ENCODE measurements around the gene FLRT1. TPM values are rescaled to one million over a fixed set of nuclear protein-coding genes. Genes with fewer than 3 reads are reported as not detected.

The FLRT1 gene
- total RNA-seq, 1 donor: not detected

DNA sequence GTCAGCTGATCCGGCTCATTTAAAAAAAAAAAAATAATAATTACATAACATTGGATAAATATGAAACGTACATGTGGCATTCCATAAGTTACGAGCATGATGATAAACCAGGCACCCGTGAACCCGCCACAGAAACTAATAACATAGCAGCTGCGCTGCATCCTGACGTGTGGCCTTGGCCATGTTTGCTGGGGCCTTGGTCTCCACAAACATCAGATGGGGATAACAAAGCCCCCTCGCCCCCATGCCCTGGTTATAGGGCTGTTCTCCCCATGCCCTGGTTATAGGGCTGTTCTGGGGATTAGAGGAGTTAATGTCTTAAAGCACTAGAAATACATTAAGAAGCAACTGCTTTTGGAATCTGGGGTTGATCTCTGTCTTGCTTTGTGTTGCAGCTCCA is 36.7 kb downstream of the FLRT1 start:
- H3K4me3 ChIP-seq (ENCODE audit: low read length): no peak overlapping the region
- H3K4me1 ChIP-seq (ENCODE audit: insufficient read depth, low read length): peaks cover 7% of the 10 kb centered on the region
- no peaks in the 10 kb centered on the region for H3K9me3 ChIP-seq (ENCODE audit: low read depth, low read length)
- H3K27me3 ChIP-seq (ENCODE audit: insufficient read depth, low read length): no peaks in the 10 kb centered on the region

DNA sequence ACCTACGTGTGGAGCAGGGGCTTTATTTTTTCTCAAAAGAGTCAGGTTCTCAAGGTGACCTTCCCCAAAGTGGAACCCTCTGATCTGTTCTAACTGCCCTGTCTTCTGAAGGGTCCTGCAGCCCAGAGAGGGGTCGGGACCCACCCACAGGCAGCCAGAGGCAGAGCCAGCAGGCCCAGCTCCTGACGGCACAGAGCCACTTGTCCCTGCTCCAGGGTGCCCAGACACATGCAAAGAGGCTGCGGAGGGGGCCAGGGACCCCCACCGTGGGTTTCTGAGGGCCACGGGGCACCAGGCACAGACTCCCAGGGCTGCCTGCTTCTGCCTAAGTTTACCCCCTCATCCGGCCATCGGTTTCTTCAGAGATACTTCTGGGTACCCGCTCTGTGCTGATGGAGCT is 37.1 kb downstream of the FLRT1 start:
- Histone ChIP-seq H3K4me1 (ENCODE audit: insufficient read depth, low read length) (peaks cover 7% of the 10 kb centered on the region), H3K9me3 (ENCODE audit: low read depth, low read length) (no peaks in the 10 kb centered on the region), H3K27me3 (ENCODE audit: insufficient read depth, low read length) (no peaks in the 10 kb centered on the region), H3K4me3 (ENCODE audit: low read length) (no peak overlapping the region)

DNA sequence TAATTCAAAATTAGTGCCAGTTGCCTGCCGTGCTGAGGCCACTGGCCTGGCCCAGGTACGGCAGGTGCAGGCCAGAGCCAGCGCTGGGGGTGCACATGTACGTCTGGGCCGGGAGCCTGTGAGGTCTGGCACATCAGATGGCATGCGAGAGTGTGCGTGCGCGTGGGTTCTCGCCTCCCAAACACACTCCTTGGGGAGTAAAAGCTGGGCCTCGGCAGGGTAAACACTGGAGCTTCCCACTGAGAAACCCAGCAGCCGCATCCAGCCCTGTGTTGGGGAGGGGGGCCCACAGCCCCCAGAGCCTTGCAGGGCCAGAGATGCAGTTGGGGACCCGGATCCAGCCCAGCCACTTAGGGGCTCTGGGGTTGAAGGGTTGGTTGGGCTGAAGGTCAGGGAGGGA is 37.8 kb downstream of the FLRT1 start:
- H3K4me1 ChIP-seq (ENCODE audit: insufficient read depth, low read length): peaks cover 7% of the 10 kb centered on the region
- no peak overlapping the region for H3K4me3 ChIP-seq (ENCODE audit: low read length)
- no peaks in the 10 kb centered on the region for H3K9me3 ChIP-seq (ENCODE audit: low read depth, low read length)
- no peaks in the 10 kb centered on the region for H3K27me3 ChIP-seq (ENCODE audit: insufficient read depth, low read length)

DNA sequence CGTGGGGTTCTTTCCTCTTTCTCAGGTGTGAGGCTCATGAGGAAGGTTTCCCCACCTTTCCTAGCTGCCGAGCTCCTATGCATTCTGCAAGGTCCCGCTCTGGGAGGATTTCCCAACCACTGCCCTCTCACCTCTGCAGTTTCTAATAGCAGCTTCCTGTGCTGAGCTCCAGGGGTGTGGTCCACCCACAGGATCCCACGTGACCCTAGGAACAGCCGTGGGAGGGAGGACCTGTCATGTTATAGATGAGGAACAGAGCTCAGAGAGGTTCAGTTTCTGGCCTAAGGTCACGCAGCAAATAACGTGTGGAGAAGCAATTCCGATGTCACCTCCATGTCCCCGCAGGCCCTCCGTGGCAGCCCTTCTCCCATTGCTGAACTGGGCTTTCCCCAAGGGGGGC is 38.5 kb downstream of the FLRT1 start:
- no peaks in the 10 kb centered on the region for H3K27me3 ChIP-seq (ENCODE audit: insufficient read depth, low read length)
- no peak overlapping the region for H3K4me3 ChIP-seq (ENCODE audit: low read length)
- no peaks in the 10 kb centered on the region for H3K9me3 ChIP-seq (ENCODE audit: low read depth, low read length)
- peaks cover 7% of the 10 kb centered on the region for H3K4me1 ChIP-seq (ENCODE audit: insufficient read depth, low read length)

DNA sequence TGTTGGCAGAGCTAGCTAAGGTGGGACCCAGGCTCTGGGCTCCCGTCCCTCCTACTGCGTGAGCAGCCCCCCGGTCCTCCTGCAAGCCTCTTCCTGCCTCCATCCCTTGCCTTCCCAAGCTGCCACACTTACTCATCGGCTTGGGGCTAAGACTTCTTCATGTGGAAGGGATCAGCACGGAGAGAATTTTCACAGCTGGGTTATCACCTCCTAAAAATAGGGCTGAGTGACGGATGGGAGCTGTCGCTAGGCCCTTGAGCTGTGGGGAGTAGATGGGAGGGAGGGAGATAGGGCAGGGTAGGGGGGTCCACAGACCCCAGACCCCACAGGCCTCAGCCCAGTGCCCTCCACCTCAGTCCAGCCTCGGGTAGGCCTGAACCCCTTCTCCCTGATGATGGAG is 41.0 kb downstream of the FLRT1 start:
- H3K9me3 ChIP-seq (ENCODE audit: low read depth, low read length): no peaks in the 10 kb centered on the region
- peaks cover 7% of the 10 kb centered on the region for H3K4me1 ChIP-seq (ENCODE audit: insufficient read depth, low read length)
- H3K27me3 ChIP-seq (ENCODE audit: insufficient read depth, low read length): no peaks in the 10 kb centered on the region
- no peak overlapping the region for H3K4me3 ChIP-seq (ENCODE audit: low read length)

DNA sequence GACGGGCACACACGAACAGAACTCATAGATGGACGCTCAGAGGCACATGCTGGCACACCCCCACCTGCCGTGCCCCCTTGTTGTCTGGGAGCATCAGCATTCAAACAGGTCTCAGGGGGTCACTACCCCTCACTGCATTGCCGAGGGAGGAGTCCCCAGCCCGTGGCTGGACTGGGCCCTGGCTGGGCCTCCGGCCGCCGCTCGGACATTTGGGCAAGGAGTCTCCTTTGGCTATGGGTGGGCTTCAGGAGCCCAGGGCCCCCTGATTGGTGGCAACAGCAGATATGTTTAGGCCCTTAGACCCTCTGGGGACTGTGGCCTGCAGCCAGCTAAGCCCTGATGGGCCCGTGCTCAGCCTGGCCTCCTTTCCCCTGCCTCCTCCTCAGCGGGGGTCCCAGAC is 41.9 kb downstream of the FLRT1 start:
- H3K27me3 ChIP-seq (ENCODE audit: insufficient read depth, low read length): no peaks in the 10 kb centered on the region
- no peak overlapping the region for H3K4me3 ChIP-seq (ENCODE audit: low read length)
- peaks cover 7% of the 10 kb centered on the region for H3K4me1 ChIP-seq (ENCODE audit: insufficient read depth, low read length)
- no peaks in the 10 kb centered on the region for H3K9me3 ChIP-seq (ENCODE audit: low read depth, low read length)

DNA sequence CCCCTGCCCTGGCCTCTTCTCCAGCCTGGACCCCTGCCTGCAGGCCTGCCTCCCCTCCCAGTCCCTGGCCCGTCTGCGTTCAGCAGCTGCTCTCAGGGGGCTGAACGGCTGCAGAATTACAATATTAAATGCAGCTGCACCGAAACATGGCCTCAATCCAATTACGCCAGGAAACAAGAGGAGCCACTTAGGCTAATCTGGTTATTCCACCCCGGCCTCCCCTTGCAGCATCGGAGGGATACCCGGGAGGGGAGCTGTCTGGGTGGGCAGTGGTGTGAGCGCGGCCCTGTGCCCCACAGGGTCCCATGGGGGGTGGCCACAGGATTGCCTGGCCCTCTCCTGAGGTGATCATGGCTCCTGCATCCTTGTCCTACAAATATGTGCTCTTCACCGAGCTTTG is 42.6 kb downstream of the FLRT1 start:
- no peaks in the 10 kb centered on the region for H3K9me3 ChIP-seq (ENCODE audit: low read depth, low read length)
- H3K4me3 ChIP-seq (ENCODE audit: low read length): no peak overlapping the region
- H3K27me3 ChIP-seq (ENCODE audit: insufficient read depth, low read length): no peaks in the 10 kb centered on the region
- H3K4me1 ChIP-seq (ENCODE audit: insufficient read depth, low read length): peaks cover 7% of the 10 kb centered on the region

DNA sequence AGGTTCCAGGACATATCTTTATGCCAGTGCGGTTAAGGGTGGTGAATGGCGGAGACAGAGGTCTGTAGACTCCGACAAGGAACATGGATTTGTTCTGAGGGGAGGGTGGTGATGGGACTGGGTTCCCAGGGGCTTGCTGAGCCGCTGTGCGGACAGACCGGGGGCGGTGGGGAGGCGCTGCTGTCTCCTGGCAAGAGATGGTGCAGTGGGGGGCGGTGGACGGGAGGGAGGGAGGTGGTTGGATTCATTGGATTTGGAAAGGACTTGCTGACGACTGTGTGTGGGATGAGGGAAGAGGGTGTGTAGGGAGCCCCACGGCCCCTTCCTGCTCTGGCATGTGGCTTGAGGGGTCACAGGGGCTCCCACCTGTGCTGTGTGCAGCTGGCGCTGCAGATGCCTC is 43.2 kb downstream of the FLRT1 start:
- H3K27me3 ChIP-seq (ENCODE audit: insufficient read depth, low read length): no peaks in the 10 kb centered on the region
- peaks cover 6% of the 10 kb centered on the region for H3K4me1 ChIP-seq (ENCODE audit: insufficient read depth, low read length)
- no peak overlapping the region for H3K4me3 ChIP-seq (ENCODE audit: low read length)
- H3K9me3 ChIP-seq (ENCODE audit: low read depth, low read length): no peaks in the 10 kb centered on the region

DNA sequence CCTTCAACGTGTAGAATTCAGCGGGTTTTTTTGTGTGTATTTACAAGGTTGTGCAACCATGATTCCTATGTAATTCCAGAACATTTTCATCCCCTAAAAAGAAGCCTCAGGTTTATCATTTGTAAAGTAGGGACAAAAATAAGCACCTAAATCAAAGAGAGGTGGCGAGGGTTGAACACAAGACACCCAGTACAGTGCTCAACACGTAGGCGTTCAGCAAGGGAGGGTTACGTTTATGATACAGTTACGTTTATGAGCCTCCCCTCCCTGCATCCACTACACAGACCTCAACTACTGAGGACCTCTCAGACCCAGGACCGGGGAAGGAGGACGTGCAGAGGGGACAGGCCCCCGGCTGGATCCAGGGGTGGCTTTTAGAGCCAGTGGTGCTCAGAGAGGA is 44.7 kb downstream of the FLRT1 start:
- no peak overlapping the region for H3K4me3 ChIP-seq (ENCODE audit: low read length)
- H3K4me1 ChIP-seq (ENCODE audit: insufficient read depth, low read length): no peaks in the 10 kb centered on the region
- H3K27me3 ChIP-seq (ENCODE audit: insufficient read depth, low read length): no peaks in the 10 kb centered on the region
- H3K9me3 ChIP-seq (ENCODE audit: low read depth, low read length): no peaks in the 10 kb centered on the region

DNA sequence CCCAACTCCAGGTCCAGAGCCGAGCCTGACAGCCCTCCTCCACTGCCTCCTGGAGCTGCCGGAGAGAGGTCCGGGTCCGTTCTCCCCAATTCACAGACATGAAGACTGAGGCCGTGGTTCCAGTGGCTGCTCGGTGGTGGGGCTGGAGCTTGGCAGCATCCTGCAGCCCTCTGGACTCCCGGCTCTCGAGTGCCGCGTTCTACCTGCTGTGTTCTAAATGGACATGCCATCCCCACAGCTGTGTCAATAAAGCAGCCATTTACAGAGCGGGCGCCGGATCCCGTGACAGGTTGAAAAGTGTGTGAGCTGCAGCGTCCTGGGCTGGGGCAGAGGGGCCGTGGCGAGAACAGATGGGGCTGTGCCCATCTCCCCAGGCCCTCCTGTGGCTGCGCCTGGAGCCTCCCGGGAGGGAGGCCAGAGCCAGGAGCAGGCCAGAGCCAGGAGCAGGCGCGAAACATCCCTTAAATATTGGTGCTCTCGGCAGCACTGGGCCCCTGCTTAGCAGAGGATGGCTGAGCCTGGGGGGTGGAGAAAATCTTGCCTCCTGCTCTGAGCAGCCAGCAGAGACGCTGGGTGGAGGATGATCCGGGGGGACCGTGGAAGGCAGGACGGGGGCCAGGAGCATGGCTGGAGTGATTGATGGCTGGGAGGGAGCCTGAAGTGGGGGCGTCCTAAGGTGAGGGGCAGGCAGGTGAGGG is 46.2 kb downstream of the FLRT1 start:
- no peaks in the 10 kb centered on the region for H3K4me1 ChIP-seq (ENCODE audit: insufficient read depth, low read length)
- no peaks in the 10 kb centered on the region for H3K9me3 ChIP-seq (ENCODE audit: low read depth, low read length)
- H3K4me3 ChIP-seq (ENCODE audit: low read length): no peak overlapping the region
- no peaks in the 10 kb centered on the region for H3K27me3 ChIP-seq (ENCODE audit: insufficient read depth, low read length)

DNA sequence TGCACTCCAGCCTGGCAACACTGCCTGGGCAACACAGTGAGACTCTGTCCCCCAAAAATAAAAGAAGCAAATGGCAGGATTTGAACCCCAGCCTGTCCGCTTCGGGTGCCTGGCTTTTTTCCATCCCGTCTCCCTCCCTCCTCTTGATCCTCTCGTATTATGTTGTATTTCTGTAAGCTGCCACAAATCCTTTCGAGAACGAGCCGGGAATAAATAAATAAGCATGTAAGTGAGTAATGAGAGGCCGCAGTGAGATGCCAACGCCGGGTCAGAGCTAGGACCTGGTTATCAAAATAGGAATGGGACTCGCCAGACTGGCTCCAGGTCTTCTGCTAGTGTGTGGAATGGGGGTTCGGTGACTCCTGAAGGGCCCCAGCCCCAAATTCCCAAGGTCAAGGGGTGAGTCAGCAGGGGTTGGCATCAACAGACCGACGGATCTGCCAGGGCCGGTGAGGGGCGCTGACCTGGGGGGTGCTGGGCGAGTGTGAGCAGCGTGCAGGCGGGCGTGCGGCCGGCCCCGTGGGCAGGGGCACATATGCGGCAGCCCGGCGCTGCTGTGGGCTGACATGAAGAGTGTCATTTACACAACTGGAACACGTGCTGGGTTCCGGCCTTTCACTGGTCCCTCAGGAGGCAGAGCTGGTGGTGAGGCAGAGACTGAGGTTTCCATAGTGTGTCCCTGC is 47.8 kb downstream of the FLRT1 start:
- H3K4me1 ChIP-seq (ENCODE audit: insufficient read depth, low read length): no peaks in the 10 kb centered on the region
- no peak overlapping the region for H3K4me3 ChIP-seq (ENCODE audit: low read length)
- no peaks in the 10 kb centered on the region for H3K9me3 ChIP-seq (ENCODE audit: low read depth, low read length)
- no peaks in the 10 kb centered on the region for H3K27me3 ChIP-seq (ENCODE audit: insufficient read depth, low read length)

DNA sequence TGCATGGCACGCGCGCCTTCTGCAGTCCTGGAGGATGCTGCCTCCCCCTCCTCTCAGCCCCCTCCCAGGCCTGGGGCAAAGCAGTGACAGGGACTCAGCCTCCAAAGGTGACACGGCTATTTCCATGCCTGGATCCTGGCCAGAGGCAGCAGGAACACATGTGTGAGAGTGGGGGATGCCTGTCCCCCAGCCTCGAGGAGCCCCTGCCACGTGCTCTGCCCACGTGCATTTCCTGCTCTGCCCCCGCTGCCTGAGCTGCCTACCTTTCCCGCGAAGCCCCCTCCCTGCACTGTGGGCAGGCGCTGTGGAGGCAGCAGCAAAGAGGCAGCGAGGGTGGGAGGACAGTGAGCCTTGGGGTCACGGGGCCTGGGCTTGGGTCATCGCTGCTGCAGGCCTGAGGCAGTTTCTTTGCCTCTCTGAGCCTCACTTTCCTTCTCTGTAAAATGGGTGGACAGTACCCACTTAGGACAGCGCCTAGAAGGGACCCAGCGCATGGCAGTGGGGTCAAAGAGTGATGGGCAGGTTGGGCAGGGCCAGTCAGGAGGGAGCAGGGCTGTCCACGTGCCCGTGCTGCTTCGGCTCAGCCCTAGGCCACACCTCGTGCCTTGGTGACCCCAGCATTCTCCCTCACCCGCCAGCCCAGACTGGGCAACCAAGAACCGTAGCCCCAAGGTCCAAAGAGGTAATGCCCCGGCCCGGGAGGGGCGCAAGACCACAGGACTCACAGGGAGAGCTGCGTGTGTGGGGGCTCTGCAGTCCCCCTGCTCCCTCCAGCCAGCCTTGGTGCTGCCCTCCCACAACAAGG is 48.6 kb downstream of the FLRT1 start:
- H3K9me3 ChIP-seq (ENCODE audit: low read depth, low read length): no peaks in the 10 kb centered on the region
- no peaks in the 10 kb centered on the region for H3K4me1 ChIP-seq (ENCODE audit: insufficient read depth, low read length)
- H3K4me3 ChIP-seq (ENCODE audit: low read length): no peak overlapping the region
- no peaks in the 10 kb centered on the region for H3K27me3 ChIP-seq (ENCODE audit: insufficient read depth, low read length)

DNA sequence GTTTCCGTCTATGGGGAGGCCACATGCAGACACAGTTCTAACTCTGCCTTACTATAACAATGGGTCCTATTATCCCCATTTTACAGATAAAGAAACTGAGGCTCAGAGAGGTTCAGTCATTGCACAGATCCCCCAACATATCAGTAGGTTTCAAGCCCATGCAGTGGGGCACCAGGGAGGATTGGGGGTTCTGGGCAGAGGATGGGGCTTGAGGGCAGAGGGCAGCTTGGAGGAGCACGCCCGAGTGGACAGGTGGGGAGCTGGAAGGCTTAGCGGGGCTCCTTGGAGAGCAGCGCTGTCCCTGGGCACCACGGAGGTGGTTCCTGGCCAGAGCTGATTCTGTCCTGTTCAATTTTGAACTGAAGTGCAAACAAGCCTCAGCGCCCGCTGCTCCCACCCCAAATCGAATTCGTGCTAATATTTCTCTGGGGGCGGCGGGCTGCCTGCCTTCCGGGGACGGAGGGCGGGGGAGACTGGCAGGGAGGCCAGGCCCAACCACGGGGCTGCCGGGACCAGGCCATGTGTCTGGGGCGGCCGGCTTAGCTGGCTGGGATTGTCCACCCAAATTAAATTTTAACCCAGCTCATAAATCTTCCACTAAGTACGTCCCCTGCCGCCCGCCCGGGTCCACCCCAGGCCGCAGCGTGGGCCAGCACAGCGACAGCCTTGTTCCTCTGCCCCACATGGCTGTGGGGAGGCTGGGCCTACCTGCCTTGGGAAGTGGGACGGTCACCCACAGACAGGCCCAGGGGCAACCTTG is 49.4 kb downstream of the FLRT1 start:
- no peaks in the 10 kb centered on the region for H3K27me3 ChIP-seq (ENCODE audit: insufficient read depth, low read length)
- H3K9me3 ChIP-seq (ENCODE audit: low read depth, low read length): no peaks in the 10 kb centered on the region
- H3K4me3 ChIP-seq (ENCODE audit: low read length): no peak overlapping the region
- H3K4me1 ChIP-seq (ENCODE audit: insufficient read depth, low read length): no peaks in the 10 kb centered on the region

All from mononuclear cell (primary cell).